Upper lobe of left lung (tissue), 4 donors: ENCODE results near the gene ATXN1.

Experiments
- CTCF ChIP-seq, 6 experiments: fragments of 450-650 bp in 4 of 6; fragments of 200-600 bp in 2 of 6; sonication (generic) in 2 of 6; IDR thresholded peaks; one replicate each; pipeline ENCODE4 v1.5.1; 2016 to 2019; ENCODE audit warnings: antibody characterized with exemption in 6 of 6
- POLR2A ChIP-seq, 4 donors: fragments of 450-650 bp; IDR thresholded peaks; one replicate each; pipeline ENCODE4 v1.5.1; 2016 to 2017; ENCODE audit warnings: antibody characterized with exemption in 4 of 4, mild to moderate bottlenecking in 2 of 4

- TF ChIP-seq CTCF (IDR thresholded peaks at IDR 0.05) (no peak), POLR2A (IDR thresholded peaks at IDR 0.05) (no peak)
Observed at GRCh38 chr6:16471910-16472297, 289.4 kb downstream of the ATXN1 start.
